ENCODE results near the gene GPBAR1. TPM values are rescaled to one million over a fixed set of nuclear protein-coding genes. Genes with fewer than 3 reads are reported as not detected.
A peak's percentile ranks its signal among the peaks of the same experiment; 100 is the strongest.

Gene GPBAR1
- total and polyA plus RNA-seq, 11 donors = 0.52 to 4.7 (median 1.2) TPM

- intact Hi-C loops (cut with DNase I) = no loop called here
- Histone ChIP-seq H3K4me1 (peaks cover 0 to 36% (median 20%) of the 10 kb centered on the region in 12 donors), H3K9me3 (no peaks in the 10 kb centered on the region), H3K27me3 (no peaks in the 10 kb centered on the region), H3K36me3 (peaks cover 8 to 100% (median 91%) of the 10 kb centered on the region in 9 donors), H3K4me3 (no peak overlapping the region), H3K27ac (peak overlapping the region in 9 of 12 donors; percentile 3 to 67 (median 28))
- 46 to 51% (median 50%) methylated on average over 5 of the region's 5 CpGs for WGBS, 4 donors
- ATAC-seq = peak; percentile 56 to 81 (median 64)
- TF ChIP-seq POLR2A (IDR thresholded peaks at IDR 0.05) = no peak
- TF ChIP-seq, protein P1, sequence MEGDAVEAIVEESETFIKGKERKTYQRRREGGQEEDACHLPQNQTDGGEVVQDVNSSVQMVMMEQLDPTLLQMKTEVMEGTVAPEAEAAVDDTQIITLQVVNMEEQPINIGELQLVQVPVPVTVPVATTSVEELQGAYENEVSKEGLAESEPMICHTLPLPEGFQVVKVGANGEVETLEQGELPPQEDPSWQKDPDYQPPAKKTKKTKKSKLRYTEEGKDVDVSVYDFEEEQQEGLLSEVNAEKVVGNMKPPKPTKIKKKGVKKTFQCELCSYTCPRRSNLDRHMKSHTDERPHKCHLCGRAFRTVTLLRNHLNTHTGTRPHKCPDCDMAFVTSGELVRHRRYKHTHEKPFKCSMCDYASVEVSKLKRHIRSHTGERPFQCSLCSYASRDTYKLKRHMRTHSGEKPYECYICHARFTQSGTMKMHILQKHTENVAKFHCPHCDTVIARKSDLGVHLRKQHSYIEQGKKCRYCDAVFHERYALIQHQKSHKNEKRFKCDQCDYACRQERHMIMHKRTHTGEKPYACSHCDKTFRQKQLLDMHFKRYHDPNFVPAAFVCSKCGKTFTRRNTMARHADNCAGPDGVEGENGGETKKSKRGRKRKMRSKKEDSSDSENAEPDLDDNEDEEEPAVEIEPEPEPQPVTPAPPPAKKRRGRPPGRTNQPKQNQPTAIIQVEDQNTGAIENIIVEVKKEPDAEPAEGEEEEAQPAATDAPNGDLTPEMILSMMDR (IDR thresholded peaks at IDR 0.05) = no peak
- DNase-seq = no peak
Measured at GRCh38 chr2:218245214-218245613, 15.6 kb upstream of the GPBAR1 start.

GRCh38 chr2:218249691-218250090 is 11.1 kb upstream of the GPBAR1 start:
- DNase-seq = no peak
- peaks cover 8 to 100% (median 100%) of the 10 kb centered on the region in 9 donors for H3K36me3 ChIP-seq
- no peak for ATAC-seq
- no peaks in the 10 kb centered on the region for H3K27me3 ChIP-seq
- intact Hi-C loops (cut with DNase I) = loop anchor here in 1 of 10 donors (5.0 kb wide), 1 partner anchor 62 kb away; no protein-coding TSS in a partner anchor
- TF ChIP-seq, protein P1 (IDR thresholded peaks at IDR 0.05) = no peak
- no peak for TF ChIP-seq POLR2A (IDR thresholded peaks at IDR 0.05)
- no peak overlapping the region for H3K4me3 ChIP-seq
- H3K4me1 ChIP-seq = peaks cover 0 to 20% (median 3%) of the 10 kb centered on the region in 12 donors
- H3K9me3 ChIP-seq = no peaks in the 10 kb centered on the region
- H3K27ac ChIP-seq = no peak overlapping the region
- WGBS, 4 donors = 93 to 96% (median 94%) methylated on average over 13 of the region's 13 CpGs

GRCh38 chr2:218252509-218253231 is 8.1 kb upstream of the GPBAR1 start:
- Histone ChIP-seq H3K27ac (peak overlapping the region in 6 of 12 donors; percentile 4 to 52 (median 30)), H3K27me3 (no peaks in the 10 kb centered on the region), H3K4me1 (peaks cover 0 to 23% (median 4%) of the 10 kb centered on the region in 12 donors), H3K9me3 (no peaks in the 10 kb centered on the region), H3K4me3 (no peak overlapping the region), H3K36me3 (peaks cover 8 to 96% (median 88%) of the 10 kb centered on the region in 9 donors)
- peak in 3 of 4 donors; percentile 40 to 80 (median 52) for ATAC-seq
- TF ChIP-seq, protein P1 (IDR thresholded peaks at IDR 0.05) = no peak
- no peak for TF ChIP-seq POLR2A (IDR thresholded peaks at IDR 0.05)
- peak in 1 of 5 donors; percentile 43 for DNase-seq
- 57 to 81% (median 73%) methylated on average over 7 of the region's 7 CpGs for WGBS, 4 donors
- intact Hi-C loops (cut with DNase I) = loop anchor here in 1 of 10 donors (5.0 kb wide), 1 partner anchor 65 kb away; no protein-coding TSS in a partner anchor

- 77 to 90% (median 80%) methylated on average over 5 of the region's 5 CpGs for WGBS, 4 donors
- intact Hi-C loops (cut with DNase I) = loop anchor here in 1 of 10 donors (5.0 kb wide), 1 partner anchor 66 kb away; no protein-coding TSS in a partner anchor
- ATAC-seq = no peak
- Histone ChIP-seq H3K9me3 (no peaks in the 10 kb centered on the region), H3K4me1 (peaks cover 0 to 28% (median 6%) of the 10 kb centered on the region in 12 donors), H3K4me3 (no peak overlapping the region), H3K36me3 (peaks cover 8 to 90% (median 82%) of the 10 kb centered on the region in 9 donors), H3K27me3 (no peaks in the 10 kb centered on the region), H3K27ac (peak overlapping the region in 3 of 12 donors; percentile 18 to 52 (median 50))
- no peak for DNase-seq
- TF ChIP-seq, protein P1 (IDR thresholded peaks at IDR 0.05) = no peak
- no peak for TF ChIP-seq POLR2A (IDR thresholded peaks at IDR 0.05)
Measured at GRCh38 chr2:218253232-218253625, 7.6 kb upstream of the GPBAR1 start.

All from heart left ventricle (tissue), 16 donors.